ENCODE data around the gene HIVEP3.

HIVEP3 gene

DNA sequence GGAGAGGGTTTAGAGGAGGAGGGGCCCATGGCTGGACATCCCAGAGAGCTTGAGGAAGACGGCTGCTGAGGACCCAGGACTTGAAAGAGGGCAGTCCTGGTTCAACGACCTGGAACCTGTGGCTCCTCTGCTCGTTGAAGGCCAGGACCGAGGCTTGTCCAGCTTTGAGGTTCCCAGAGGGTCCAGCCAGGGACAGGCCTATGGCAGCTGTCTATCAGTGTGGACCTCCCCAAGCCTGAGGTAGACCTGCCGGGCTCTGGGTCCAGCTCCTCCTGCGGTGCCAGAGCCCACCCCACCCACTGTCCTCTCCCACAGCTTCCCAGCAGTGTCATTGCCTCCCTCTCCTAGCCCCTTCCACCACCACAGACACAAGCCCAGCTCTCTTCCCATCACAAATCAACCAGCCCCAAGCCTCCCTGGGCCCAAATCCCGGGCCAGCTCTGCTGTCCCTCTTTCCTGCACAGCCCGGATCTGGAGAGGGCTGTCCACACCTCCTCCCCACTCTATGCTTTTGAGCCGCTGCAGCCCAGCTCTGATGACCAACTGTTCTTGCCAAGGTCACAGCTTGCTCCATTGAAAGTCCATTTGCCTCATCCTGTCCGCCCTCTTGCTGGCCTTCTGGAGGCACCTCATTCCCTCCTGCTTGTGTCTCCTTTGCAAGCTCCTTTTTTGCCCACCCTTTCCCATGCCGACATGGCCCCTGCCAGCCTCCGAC lies 385.5 kb downstream of the HIVEP3 start:
- no peak for DNase-seq (ENCODE audit: low spot score)
- TF ChIP-seq, protein P1, sequence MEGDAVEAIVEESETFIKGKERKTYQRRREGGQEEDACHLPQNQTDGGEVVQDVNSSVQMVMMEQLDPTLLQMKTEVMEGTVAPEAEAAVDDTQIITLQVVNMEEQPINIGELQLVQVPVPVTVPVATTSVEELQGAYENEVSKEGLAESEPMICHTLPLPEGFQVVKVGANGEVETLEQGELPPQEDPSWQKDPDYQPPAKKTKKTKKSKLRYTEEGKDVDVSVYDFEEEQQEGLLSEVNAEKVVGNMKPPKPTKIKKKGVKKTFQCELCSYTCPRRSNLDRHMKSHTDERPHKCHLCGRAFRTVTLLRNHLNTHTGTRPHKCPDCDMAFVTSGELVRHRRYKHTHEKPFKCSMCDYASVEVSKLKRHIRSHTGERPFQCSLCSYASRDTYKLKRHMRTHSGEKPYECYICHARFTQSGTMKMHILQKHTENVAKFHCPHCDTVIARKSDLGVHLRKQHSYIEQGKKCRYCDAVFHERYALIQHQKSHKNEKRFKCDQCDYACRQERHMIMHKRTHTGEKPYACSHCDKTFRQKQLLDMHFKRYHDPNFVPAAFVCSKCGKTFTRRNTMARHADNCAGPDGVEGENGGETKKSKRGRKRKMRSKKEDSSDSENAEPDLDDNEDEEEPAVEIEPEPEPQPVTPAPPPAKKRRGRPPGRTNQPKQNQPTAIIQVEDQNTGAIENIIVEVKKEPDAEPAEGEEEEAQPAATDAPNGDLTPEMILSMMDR (IDR thresholded peaks at IDR 0.05) = no peak
- Histone ChIP-seq H3K27ac (no peak overlapping the region), H3K4me3 (no peak overlapping the region)

DNA sequence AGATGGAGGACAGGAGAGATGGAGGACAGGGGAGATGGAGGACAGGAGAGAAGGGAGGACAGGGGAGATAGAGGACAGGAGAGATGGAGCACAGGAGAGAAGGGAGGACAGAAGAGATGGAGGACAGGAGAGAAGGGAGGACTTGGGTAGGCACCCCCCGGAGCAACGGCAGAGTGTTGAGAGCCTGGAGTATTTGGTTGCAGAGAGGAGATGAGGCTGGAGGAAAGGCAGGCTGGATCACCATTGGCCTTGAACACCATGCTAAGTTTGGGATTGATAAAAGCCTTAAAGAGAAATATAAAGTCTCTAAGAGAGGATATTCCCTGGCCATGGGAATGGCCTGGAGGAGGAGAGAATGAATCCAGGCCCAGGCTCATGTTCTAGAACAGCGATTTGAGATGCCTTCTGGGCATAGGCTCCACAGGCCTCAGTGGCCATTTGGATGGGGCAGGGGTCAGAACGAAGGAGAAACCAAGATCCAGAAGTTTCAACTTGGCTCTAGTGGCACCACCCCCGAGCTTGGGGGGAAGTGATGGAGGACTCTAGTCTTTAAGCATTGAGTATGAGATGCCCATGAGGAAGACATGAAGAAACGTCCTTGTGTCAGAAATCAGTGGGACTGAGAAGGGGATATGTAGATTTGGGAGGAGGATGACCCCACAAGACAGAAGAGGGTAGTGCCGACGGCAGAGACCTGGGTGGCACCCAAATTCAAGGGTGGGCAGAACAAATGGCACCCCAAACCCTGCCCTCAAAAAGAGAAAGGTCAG lies 386.3 kb downstream of the HIVEP3 start:
- DNase-seq (ENCODE audit: low spot score) = no peak
- TF ChIP-seq, protein P1 (IDR thresholded peaks at IDR 0.05) = no peak
- no peak overlapping the region for H3K27ac ChIP-seq
- no peak overlapping the region for H3K4me3 ChIP-seq

DNA sequence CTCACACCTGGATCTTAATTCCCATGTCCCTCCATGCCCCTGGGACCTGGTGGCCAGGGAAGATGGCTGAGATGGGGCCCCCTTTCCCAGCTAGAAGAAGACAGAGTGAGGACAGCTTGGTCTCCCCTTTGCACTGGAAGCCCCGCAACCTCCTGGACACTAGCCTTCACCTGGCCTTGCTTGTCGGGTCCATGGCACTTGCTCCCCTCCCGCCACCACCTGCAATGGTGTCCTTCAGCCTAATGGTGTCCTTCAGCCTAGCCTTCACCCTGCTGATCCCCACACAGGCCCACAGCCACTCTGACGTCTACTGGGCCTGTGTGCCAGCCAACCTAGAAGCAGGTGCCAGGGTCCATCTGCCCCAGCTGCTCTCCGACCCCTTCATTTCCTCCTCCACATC lies 388.3 kb downstream of the HIVEP3 start:
- no peak for DNase-seq (ENCODE audit: low spot score)
- Histone ChIP-seq H3K4me3 (no peak overlapping the region), H3K27ac (no peak overlapping the region)
- TF ChIP-seq, protein P1 (IDR thresholded peaks at IDR 0.05) = no peak

DNA sequence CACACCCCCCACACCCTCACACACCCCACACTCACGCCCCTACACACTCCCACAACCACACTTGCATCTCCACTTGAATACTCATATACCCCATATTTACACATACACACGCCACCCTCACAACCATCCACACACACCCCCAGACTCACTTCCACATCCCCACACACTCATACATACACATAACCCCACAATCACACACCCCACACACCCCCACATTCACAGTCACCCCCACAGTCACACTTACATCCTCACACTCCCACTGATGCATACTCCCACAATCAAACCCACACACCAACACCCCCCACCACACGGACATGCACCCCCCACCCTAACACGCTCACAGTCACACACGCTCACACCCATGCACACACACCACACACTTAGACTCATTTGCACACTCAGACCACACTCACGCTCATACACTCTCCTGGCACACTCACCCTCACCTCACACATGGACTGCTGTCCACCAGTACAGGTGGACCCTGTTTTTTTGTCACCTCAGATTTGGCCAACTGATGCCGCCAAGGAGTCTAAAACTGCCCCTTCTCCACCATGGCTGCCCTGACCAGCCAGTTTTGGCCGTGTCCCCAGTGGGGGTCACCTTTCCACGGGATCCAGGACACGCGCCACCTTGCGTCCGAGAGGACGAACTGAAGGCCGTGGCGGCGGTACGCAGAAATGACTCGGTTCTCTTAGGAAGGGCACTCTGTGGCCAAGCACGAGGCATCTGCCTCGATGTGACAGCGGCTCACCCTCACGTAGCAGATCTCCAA lies 388.9 kb downstream of the HIVEP3 start:
- TF ChIP-seq, protein P1 (IDR thresholded peaks at IDR 0.05) = no peak
- Histone ChIP-seq H3K4me3 (no peak overlapping the region), H3K27ac (no peak overlapping the region)
- DNase-seq (ENCODE audit: low spot score) = no peak

DNA sequence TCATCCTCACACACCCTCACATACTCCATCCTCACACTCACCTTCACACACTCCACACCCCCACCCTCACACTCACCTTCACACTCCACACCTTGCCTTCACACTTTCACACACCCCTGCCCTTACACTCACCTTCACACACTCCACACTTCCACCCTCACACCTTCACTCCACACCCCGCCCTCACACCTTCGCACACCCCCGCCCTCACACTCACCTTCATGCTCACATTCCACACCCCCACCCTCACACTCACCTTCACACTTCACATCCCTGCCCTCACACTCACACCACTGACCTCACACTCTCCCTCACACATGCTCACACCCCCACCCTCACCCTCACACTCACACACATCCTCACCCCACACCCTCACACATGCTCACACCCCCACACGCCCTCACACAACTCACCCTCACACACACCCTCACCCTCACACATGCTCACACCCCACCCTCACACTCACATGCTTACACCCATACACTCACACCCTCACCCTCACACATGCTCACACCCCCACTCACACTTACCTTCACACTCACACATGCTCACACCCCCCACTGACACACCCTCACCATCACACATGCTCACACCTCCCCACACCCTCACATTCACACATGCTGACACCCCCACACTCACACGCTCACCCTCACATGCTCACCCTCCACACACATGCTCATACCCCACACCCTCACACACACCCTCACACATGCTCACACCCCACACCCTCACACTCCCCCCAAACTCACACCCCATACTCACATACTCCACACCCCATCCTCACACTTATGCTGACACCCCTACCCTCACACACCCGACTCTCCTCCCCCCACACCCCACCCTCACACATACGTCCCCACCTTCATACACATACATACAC lies 389.8 kb downstream of the HIVEP3 start:
- no peak overlapping the region for H3K27ac ChIP-seq
- TF ChIP-seq, protein P1 (IDR thresholded peaks at IDR 0.05) = no peak
- DNase-seq (ENCODE audit: low spot score) = no peak
- H3K4me3 ChIP-seq = no peak overlapping the region

DNA sequence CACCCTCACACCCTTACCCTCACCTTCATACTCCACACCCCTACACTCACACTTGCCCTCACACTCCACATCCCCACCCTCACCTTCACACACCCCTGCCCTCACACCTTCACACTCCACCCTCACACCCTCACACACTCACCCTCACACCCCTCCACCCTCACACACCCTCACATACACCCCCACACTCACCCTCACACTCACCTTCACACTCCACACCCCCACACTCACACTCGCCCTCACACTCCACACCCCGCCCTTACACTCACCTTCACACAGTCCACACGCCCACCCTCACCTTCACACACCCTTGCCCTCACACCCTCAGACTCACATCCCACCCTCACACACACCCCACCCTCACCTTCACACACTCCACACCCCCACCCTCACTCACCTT lies 390.6 kb downstream of the HIVEP3 start:
- TF ChIP-seq, protein P1 (IDR thresholded peaks at IDR 0.05) = no peak
- no peak for DNase-seq (ENCODE audit: low spot score)

More for the DNA sequence above, 390.6 kb downstream of the HIVEP3 start:
- Histone ChIP-seq H3K4me3 (no peak overlapping the region), H3K27ac (no peak overlapping the region)

All from coronary artery (tissue), 2 donors.